ENCODE measurements around the gene CD163.
"Not testable (repeated sequence)": the region's sequence is repeated elsewhere in the genome, so short reads cannot be mapped to it uniquely, and the experiment has no call there.

The CD163 gene

GRCh38 chr12:7448099-7448498 is 55.5 kb downstream of the CD163 start:
- H3K4me3 ChIP-seq (replicated peaks; ENCODE audit: low read depth, low read length) = no peak overlapping the region
- no peaks in the 10 kb centered on the region for H3K27me3 ChIP-seq (replicated peaks; ENCODE audit: control insufficient read depth, insufficient read depth, low read length)
- no peak for DNase-seq (ENCODE audit: extremely low read depth, insufficient read length)
- TF ChIP-seq CTCF (IDR thresholded peaks at IDR 0.05; ENCODE audit: insufficient read depth, low read length, poor library complexity, severe bottlenecking) = no peak
- H3K36me3 ChIP-seq (ENCODE audit: control insufficient read depth, insufficient read depth, low read length) = no peaks in the 10 kb centered on the region

- Histone ChIP-seq H3K36me3 (ENCODE audit: control insufficient read depth, insufficient read depth, low read length) (no peaks in the 10 kb centered on the region), H3K4me3 (replicated peaks; ENCODE audit: low read depth, low read length) (no peak overlapping the region), H3K27me3 (replicated peaks; ENCODE audit: control insufficient read depth, insufficient read depth, low read length) (no peaks in the 10 kb centered on the region)
- no peak for TF ChIP-seq CTCF (IDR thresholded peaks at IDR 0.05; ENCODE audit: insufficient read depth, low read length, poor library complexity, severe bottlenecking)
- DNase-seq (ENCODE audit: extremely low read depth, insufficient read length) = no peak
Observed at GRCh38 chr12:7444537-7444936, 59.0 kb downstream of the CD163 start.

GRCh38 chr12:7444076-7444475 is 59.5 kb downstream of the CD163 start, which contains the start of gene CD163L1:
Gene CD163L1, minus strand, starts transcription at chr12:7444153. Its CDS starts 26 bp downstream, at chr12:7444127.
- Histone ChIP-seq H3K36me3 (ENCODE audit: control insufficient read depth, insufficient read depth, low read length) (no peaks in the 10 kb centered on the region), H3K4me3 (replicated peaks; ENCODE audit: low read depth, low read length) (no peak within 1 kb of the TSS), H3K27me3 (replicated peaks; ENCODE audit: control insufficient read depth, insufficient read depth, low read length) (no peaks in the 10 kb centered on the region)
- DNase-seq (ENCODE audit: extremely low read depth, insufficient read length) = no peak
- TF ChIP-seq CTCF (IDR thresholded peaks at IDR 0.05; ENCODE audit: insufficient read depth, low read length, poor library complexity, severe bottlenecking) = no peak

GRCh38 chr12:7441216-7441615 is 62.4 kb downstream of the CD163 start:
- Histone ChIP-seq H3K27me3 (replicated peaks; ENCODE audit: control insufficient read depth, insufficient read depth, low read length) (no peaks in the 10 kb centered on the region), H3K36me3 (ENCODE audit: control insufficient read depth, insufficient read depth, low read length) (no peaks in the 10 kb centered on the region), H3K4me3 (replicated peaks; ENCODE audit: low read depth, low read length) (no peak overlapping the region)
- DNase-seq (ENCODE audit: extremely low read depth, insufficient read length) = no peak
- no peak for TF ChIP-seq CTCF (IDR thresholded peaks at IDR 0.05; ENCODE audit: insufficient read depth, low read length, poor library complexity, severe bottlenecking)

GRCh38 chr12:7439579-7440505 is 63.7 kb downstream of the CD163 start:
- Histone ChIP-seq H3K4me3 (replicated peaks; ENCODE audit: low read depth, low read length) (no peak overlapping the region), H3K36me3 (ENCODE audit: control insufficient read depth, insufficient read depth, low read length) (no peaks in the 10 kb centered on the region), H3K27me3 (replicated peaks; ENCODE audit: control insufficient read depth, insufficient read depth, low read length) (no peaks in the 10 kb centered on the region)
- DNase-seq (ENCODE audit: extremely low read depth, insufficient read length) = no peak
- no peak for TF ChIP-seq CTCF (IDR thresholded peaks at IDR 0.05; ENCODE audit: insufficient read depth, low read length, poor library complexity, severe bottlenecking)

- H3K27me3 ChIP-seq (replicated peaks; ENCODE audit: control insufficient read depth, insufficient read depth, low read length); H3K4me3 ChIP-seq (replicated peaks; ENCODE audit: low read depth, low read length); H3K36me3 ChIP-seq (ENCODE audit: control insufficient read depth, insufficient read depth, low read length); DNase-seq (ENCODE audit: extremely low read depth, insufficient read length): not testable (repeated sequence)
Observed at GRCh38 chr12:7438291-7438995, 65.1 kb downstream of the CD163 start.

GRCh38 chr12:7437494-7437893 is 66.1 kb downstream of the CD163 start:
- not testable (repeated sequence) for DNase-seq (ENCODE audit: extremely low read depth, insufficient read length); H3K36me3 ChIP-seq (ENCODE audit: control insufficient read depth, insufficient read depth, low read length); H3K27me3 ChIP-seq (replicated peaks; ENCODE audit: control insufficient read depth, insufficient read depth, low read length); H3K4me3 ChIP-seq (replicated peaks; ENCODE audit: low read depth, low read length)

Data from GM06990 (cell line).